Stomach smooth muscle (tissue), 2 donors: ENCODE measurements around the gene ADAMTS19.

Experiments
- H3K27ac ChIP-seq: one replicate; pipeline ENCODE4 v1.7.0; 2013; ENCODE audit warnings: mild to moderate bottlenecking, low read length, inconsistent platforms
- H3K27me3 ChIP-seq, 2 donors: one replicate each; pipeline ENCODE4 v1.7.0; 2013; ENCODE audit warnings: low read length in 2 of 2; ENCODE audit not compliant: insufficient read depth in 2 of 2, control insufficient read depth in 1 of 2
- H3K36me3 ChIP-seq, 2 donors: one replicate each; pipeline ENCODE4 v1.7.0; 2013; ENCODE audit warnings: low read length in 2 of 2; ENCODE audit not compliant: control insufficient read depth in 2 of 2, insufficient read depth in 2 of 2
- H3K4me1 ChIP-seq: one replicate; pipeline ENCODE4 v1.7.0; 2013; ENCODE audit warnings: low read length; ENCODE audit not compliant: control insufficient read depth, insufficient read depth
- H3K4me3 ChIP-seq, 2 donors: one replicate each; pipeline ENCODE4 v1.7.0; 2013; ENCODE audit warnings: low read length in 2 of 2
- H3K9ac ChIP-seq, 2 donors: one replicate each; pipeline ENCODE4 v1.7.0; 2013; ENCODE audit warnings: low read length in 2 of 2, mild to moderate bottlenecking in 1 of 2
- H3K9me3 ChIP-seq, 2 donors: one replicate each; pipeline ENCODE4 v1.7.0; 2013; ENCODE audit warnings: low read length in 2 of 2; ENCODE audit not compliant: control insufficient read depth in 2 of 2
- donor health status: healthy.
- donor health status: Pancreatic carcinoma.

Gene ADAMTS19

GRCh38 chr5:129724222-129724621, 264.1 kb downstream of the ADAMTS19 start:
- H3K4me1 ChIP-seq: no peaks in the 10 kb centered on the region

GRCh38 chr5:129724647-129725046, 264.5 kb downstream of the ADAMTS19 start:
- Histone ChIP-seq H3K36me3 (no peaks in the 10 kb centered on the region), H3K9me3 (no peaks in the 10 kb centered on the region), H3K4me3 (no peak overlapping the region), H3K27ac (no peak overlapping the region), H3K9ac (no peak overlapping the region), H3K4me1 (no peaks in the 10 kb centered on the region), H3K27me3 (no peaks in the 10 kb centered on the region)

More at GRCh38 chr5:129724222-129724621, 264.1 kb downstream of the ADAMTS19 start:
- Histone ChIP-seq H3K27ac (no peak overlapping the region), H3K4me3 (no peak overlapping the region), H3K36me3 (no peaks in the 10 kb centered on the region), H3K27me3 (no peaks in the 10 kb centered on the region), H3K9me3 (no peaks in the 10 kb centered on the region), H3K9ac (no peak overlapping the region)

- Histone ChIP-seq H3K36me3 (no peaks in the 10 kb centered on the region), H3K9ac (no peak overlapping the region), H3K9me3 (no peaks in the 10 kb centered on the region), H3K27me3 (no peaks in the 10 kb centered on the region), H3K27ac (no peak overlapping the region), H3K4me1 (no peaks in the 10 kb centered on the region), H3K4me3 (no peak overlapping the region)
Measured at GRCh38 chr5:129739773-129740172, 279.7 kb downstream of the ADAMTS19 start.

- Histone ChIP-seq H3K27me3 (no peaks in the 10 kb centered on the region), H3K9me3 (no peaks in the 10 kb centered on the region), H3K4me3 (no peak overlapping the region), H3K9ac (no peak overlapping the region), H3K27ac (no peak overlapping the region), H3K4me1 (no peaks in the 10 kb centered on the region), H3K36me3 (no peaks in the 10 kb centered on the region)
Measured at GRCh38 chr5:129743541-129744187, 283.6 kb downstream of the ADAMTS19 start.

DNA sequence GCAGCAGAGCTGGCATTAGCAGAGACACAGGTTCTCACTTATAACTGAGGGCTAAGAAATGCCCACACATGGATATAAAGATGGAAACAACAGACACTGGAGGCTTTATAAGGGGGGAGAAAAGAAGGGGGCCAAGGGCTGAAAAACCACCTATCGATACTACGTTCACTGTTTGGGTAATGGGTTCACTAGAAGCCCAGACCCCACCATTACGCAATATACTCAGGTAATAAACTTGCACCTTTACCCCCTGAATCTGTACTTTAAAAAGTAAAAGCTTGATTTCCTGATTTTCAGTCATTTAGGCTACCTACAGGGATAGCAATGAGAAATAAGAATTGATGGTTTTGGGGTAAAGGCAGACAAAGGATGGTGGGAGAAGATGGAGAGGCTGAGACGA, 285.9 kb downstream of the ADAMTS19 start:
- H3K27ac ChIP-seq: no peak overlapping the region
- H3K4me1 ChIP-seq: no peaks in the 10 kb centered on the region
- no peaks in the 10 kb centered on the region for H3K9me3 ChIP-seq
- H3K9ac ChIP-seq: no peak overlapping the region
- H3K4me3 ChIP-seq: no peak overlapping the region
- H3K27me3 ChIP-seq: no peaks in the 10 kb centered on the region
- no peaks in the 10 kb centered on the region for H3K36me3 ChIP-seq

DNA sequence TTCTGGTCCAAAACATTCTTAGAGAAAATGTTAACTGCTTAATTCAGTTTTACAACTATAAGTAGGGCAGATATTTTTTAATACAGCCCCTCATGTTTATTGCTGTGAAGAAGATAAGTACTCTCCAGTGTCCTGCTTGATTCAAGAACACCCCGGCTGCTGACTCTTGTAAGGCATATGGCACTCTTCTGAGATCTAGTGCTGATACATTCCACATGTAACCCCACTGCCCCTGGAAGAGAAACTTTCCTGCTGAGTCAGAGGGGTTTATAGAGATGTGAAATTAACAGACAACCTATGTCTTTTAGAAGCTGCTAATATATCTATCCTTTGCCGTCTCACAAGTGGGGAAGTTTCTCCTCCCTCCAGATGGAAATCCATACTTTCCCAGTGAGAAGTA, 286.8 kb downstream of the ADAMTS19 start:
- Histone ChIP-seq H3K4me3 (no peak overlapping the region), H3K9me3 (no peaks in the 10 kb centered on the region), H3K27me3 (no peaks in the 10 kb centered on the region), H3K27ac (no peak overlapping the region), H3K9ac (no peak overlapping the region), H3K4me1 (no peaks in the 10 kb centered on the region), H3K36me3 (no peaks in the 10 kb centered on the region)

GRCh38 chr5:129747572-129748407, 287.7 kb downstream of the ADAMTS19 start, which contains the start of gene MINAR2:
MINAR2 (plus strand) TSS chr5:129748094; CDS start chr5:129748191, 97 bp downstream.
- no peaks in the 10 kb centered on the region for H3K9me3 ChIP-seq
- no peaks in the 10 kb centered on the region for H3K27me3 ChIP-seq
- H3K27ac ChIP-seq: no peak within 1 kb of the TSS
- no peak within 1 kb of the TSS for H3K9ac ChIP-seq
- no peak within 1 kb of the TSS for H3K4me3 ChIP-seq
- H3K36me3 ChIP-seq: no peaks in the 10 kb centered on the region
- no peaks in the 10 kb centered on the region for H3K4me1 ChIP-seq

GRCh38 chr5:129748913-129749880, 289.1 kb downstream of the ADAMTS19 start:
- Histone ChIP-seq H3K4me1 (no peaks in the 10 kb centered on the region), H3K27me3 (no peaks in the 10 kb centered on the region), H3K9ac (no peak overlapping the region), H3K4me3 (no peak overlapping the region), H3K27ac (no peak overlapping the region), H3K36me3 (no peaks in the 10 kb centered on the region), H3K9me3 (no peaks in the 10 kb centered on the region)

DNA sequence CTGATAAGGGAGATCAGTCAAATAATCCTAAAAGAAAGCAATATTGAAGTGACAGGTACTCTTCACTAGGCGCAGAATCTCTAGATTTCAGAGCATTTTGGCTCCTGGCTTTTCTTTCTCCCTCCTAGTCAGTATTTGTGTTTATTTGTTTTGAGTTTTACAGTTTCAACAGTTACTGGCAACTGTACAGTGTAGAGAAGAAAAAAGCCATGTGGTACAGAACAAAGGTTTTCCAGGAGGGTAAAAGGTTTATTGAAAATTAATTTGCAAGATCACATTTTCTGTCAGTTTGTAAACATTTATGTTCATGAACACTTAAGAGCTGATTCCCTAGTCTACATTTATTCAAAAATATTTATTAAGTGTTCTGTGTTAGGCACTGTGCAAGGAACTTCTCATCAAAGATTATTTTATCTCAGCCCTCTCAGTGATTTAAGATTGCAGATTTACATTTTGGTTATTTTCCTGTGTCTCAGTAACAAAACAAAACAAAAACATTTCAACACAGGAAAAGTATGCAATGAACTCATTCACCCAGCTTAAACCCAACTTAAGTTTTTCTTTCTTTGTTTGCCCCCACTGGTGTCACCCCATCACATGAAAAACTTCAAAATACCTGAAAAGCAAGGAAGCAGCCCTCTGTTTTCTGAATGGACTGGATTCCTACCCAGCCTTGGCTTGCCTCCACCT, 300.7 kb downstream of the ADAMTS19 start:
- Histone ChIP-seq H3K27ac (no peak overlapping the region), H3K9me3 (no peaks in the 10 kb centered on the region), H3K9ac (no peak overlapping the region), H3K4me1 (no peaks in the 10 kb centered on the region), H3K4me3 (no peak overlapping the region), H3K27me3 (no peaks in the 10 kb centered on the region), H3K36me3 (no peaks in the 10 kb centered on the region)

- H3K4me1 ChIP-seq: no peaks in the 10 kb centered on the region
- H3K4me3 ChIP-seq: no peak overlapping the region
- H3K9me3 ChIP-seq: no peaks in the 10 kb centered on the region
- no peaks in the 10 kb centered on the region for H3K27me3 ChIP-seq
- no peak overlapping the region for H3K27ac ChIP-seq
- H3K36me3 ChIP-seq: no peaks in the 10 kb centered on the region
- H3K9ac ChIP-seq: no peak overlapping the region
Measured at GRCh38 chr5:129763651-129764050, 303.6 kb downstream of the ADAMTS19 start.
